Measurements from ENCODE around the gene AGAP1. TPM values are rescaled to one million over a fixed set of nuclear protein-coding genes. Genes with fewer than 3 reads are reported as not detected.

The AGAP1 gene
- total RNA-seq, 2 experiments from 2014 or later: 0.95 to 1.1 TPM

DNA sequence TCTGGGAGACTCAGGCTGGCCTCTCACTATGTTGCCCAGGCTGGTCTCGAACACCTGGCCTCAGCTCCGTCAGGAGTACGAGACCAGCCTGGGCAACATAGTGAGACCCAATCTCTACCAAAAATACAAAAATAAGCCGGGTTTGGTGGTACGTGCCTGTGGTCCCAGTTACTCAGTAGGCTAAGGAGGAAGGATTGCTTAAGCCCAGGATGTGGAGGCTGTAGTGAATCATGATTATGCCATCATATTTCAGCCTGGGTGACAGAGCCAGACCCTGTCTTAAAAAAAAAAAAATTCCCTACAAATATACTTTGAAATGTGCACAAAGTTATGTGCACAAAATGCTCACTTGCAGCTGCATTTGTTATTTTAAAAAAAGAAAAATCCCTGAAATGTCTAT, 26.3 kb upstream of the AGAP1 start:
- Mint-ChIP-seq H3K4me3 (no peak overlapping the region), H3K36me3 (ENCODE audit: low read depth) (no peaks in the 10 kb centered on the region), H3K27me3 (ENCODE audit: low read depth) (peaks cover 23% of the 10 kb centered on the region), H3K4me1 (ENCODE audit: low read depth) (no peaks in the 10 kb centered on the region), H3K27ac (no peak overlapping the region), H3K9me3 (no peaks in the 10 kb centered on the region)
- CTCF ChIA-PET: no interaction called here
- no peak for DNase-seq
- intact Hi-C loops (cut with micrococcal nuclease): no loop called here

DNA sequence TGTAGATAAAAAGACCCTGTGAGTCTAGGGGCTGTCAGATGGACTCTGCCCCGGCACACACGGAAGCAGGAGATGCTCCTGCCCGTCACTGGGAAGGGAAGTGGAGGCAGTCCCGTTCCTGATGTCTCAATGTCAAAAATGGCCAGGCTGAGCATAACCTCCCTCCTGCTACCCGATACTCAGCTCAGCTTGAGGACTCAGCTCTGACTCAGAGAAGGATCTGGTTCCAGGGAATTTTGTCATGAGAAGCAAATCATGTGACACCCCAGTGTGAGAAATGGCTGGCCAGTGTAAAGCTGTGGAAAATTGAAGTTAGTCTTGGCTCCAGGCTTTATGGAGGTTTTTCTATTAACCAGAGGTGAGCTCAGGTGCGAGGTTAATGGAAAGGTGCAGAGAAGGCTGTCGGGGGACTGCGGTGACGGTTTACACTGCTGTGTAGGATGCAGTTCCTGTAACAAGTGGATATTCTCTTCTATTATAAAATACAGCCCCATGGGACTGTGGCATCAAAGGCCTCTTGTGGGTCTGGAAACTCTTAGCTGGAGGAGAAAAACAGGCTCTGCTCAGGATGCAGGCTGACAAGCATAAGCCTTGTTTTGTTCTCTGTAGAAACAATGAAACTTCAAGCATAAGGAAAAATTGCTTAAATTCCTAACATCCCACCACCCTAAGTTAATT, 24.7 kb upstream of the AGAP1 start:
- H3K36me3 Mint-ChIP-seq (ENCODE audit: low read depth): no peaks in the 10 kb centered on the region
- peaks cover 13% of the 10 kb centered on the region for H3K27me3 Mint-ChIP-seq (ENCODE audit: low read depth)
- H3K4me1 Mint-ChIP-seq (ENCODE audit: low read depth): no peaks in the 10 kb centered on the region
- intact Hi-C loops (cut with micrococcal nuclease): no loop called here
- DNase-seq: no peak
- CTCF ChIA-PET: no interaction called here
- H3K9me3 Mint-ChIP-seq: no peaks in the 10 kb centered on the region
- no peak overlapping the region for H3K27ac Mint-ChIP-seq
- no peak overlapping the region for H3K4me3 Mint-ChIP-seq

DNA sequence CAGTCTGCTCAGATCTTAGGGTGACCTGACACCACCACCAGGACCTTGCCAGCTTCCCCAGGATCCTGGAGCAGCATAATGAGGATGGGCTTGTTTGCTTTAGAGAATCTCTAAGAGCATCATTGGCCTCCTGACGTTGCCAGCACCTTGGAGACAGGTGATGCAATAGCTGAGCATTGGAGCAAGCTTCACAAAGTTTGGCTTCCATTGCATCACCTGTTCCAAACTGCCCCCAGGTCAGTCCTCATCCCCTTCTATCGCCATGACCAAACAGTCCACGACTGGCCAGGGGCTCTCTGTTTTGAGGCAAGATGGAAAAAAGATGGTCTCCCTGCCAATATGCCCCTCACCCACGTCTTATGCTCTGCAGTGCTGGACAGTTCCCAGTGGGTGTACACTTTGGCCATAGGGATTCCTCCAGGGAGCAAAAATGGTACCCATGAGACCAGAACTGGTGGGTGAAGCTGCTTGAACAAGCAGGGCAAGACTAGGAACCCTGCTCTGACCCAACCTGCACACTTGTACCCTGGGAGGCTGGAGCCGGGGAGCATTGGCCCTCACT, 22.6 kb upstream of the AGAP1 start:
- Mint-ChIP-seq H3K27me3 (ENCODE audit: low read depth) (peaks cover 15% of the 10 kb centered on the region), H3K36me3 (ENCODE audit: low read depth) (no peaks in the 10 kb centered on the region), H3K4me1 (ENCODE audit: low read depth) (no peaks in the 10 kb centered on the region), H3K27ac (no peak overlapping the region), H3K4me3 (no peak overlapping the region), H3K9me3 (peaks cover 7% of the 10 kb centered on the region)
- CTCF ChIA-PET: no interaction called here
- intact Hi-C loops (cut with micrococcal nuclease): no loop called here
- no peak for DNase-seq

DNA sequence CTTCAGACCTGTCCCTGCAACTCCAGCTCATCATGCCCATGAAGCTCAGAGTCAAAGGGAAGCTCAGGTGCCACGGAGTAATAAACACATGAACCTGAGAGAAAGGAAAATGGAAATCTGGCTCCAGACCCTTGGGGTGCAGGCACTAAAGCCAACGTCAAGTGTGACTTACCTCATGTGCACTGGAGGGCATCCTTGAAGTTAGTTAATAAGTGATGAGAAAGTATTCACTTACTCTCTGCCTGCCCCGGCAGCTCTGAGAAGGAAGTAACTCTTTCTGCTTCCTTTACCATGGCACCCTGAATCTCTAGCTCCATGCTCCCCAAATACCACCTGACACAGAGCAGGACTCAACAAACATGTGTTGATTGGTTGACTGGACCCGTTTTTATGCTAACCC, 21.4 kb upstream of the AGAP1 start:
- no peak for DNase-seq
- CTCF ChIA-PET: no interaction called here
- H3K4me3 Mint-ChIP-seq: no peak overlapping the region
- no peaks in the 10 kb centered on the region for H3K4me1 Mint-ChIP-seq (ENCODE audit: low read depth)
- H3K36me3 Mint-ChIP-seq (ENCODE audit: low read depth): no peaks in the 10 kb centered on the region
- H3K27ac Mint-ChIP-seq: no peak overlapping the region
- H3K9me3 Mint-ChIP-seq: peaks cover 7% of the 10 kb centered on the region
- H3K27me3 Mint-ChIP-seq (ENCODE audit: low read depth): peaks cover 15% of the 10 kb centered on the region
- intact Hi-C loops (cut with micrococcal nuclease): no loop called here

DNA sequence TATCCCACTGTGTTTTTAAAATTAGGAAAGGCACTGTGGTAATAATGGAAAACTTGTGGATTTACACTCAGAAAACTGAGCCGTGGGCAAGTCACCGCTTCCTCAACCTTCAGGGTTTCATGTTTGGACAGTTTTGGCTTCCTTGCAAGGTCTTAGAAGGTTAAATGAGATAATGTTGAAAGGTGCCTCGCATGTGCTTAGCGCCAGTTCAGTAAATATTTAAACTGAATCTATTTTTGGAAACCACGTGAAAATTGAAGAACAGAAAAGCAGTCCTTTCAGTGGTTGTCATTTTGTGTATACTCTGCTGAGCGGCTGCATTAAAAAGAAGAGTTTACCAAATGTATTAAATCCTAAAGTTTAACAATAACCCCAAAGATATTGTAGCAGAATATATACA, 15.2 kb upstream of the AGAP1 start:
- H3K4me3 Mint-ChIP-seq: no peak overlapping the region
- no peak overlapping the region for H3K27ac Mint-ChIP-seq
- H3K9me3 Mint-ChIP-seq: peaks cover 7% of the 10 kb centered on the region
- DNase-seq: no peak
- intact Hi-C loops (cut with micrococcal nuclease): no loop called here
- CTCF ChIA-PET: no interaction called here
- no peaks in the 10 kb centered on the region for H3K36me3 Mint-ChIP-seq (ENCODE audit: low read depth)
- H3K27me3 Mint-ChIP-seq (ENCODE audit: low read depth): peaks cover 14% of the 10 kb centered on the region
- H3K4me1 Mint-ChIP-seq (ENCODE audit: low read depth): no peaks in the 10 kb centered on the region

DNA sequence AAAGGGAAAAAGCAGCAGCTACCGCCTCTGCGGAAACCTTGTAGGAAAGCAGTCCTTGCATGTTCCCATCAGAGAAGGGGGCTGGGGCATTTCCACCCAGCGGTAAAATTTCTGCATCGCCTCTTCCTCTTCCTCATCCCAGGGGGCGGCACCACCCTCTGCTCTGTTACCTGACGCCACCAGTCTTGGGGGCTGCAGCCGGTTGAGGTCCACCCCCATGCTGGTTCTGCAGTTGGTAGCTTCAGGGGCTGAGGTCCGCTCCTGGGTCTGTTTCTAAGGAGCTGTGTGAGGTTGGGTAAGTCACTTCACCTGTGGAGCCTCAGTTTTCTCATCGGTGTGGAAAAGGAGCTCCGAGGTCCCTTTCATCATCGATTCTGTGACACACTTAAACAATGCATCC, 14.2 kb upstream of the AGAP1 start:
- H3K4me3 Mint-ChIP-seq: no peak overlapping the region
- intact Hi-C loops (cut with micrococcal nuclease): no loop called here
- H3K4me1 Mint-ChIP-seq (ENCODE audit: low read depth): no peaks in the 10 kb centered on the region
- no peaks in the 10 kb centered on the region for H3K36me3 Mint-ChIP-seq (ENCODE audit: low read depth)
- H3K27me3 Mint-ChIP-seq (ENCODE audit: low read depth): peaks cover 14% of the 10 kb centered on the region
- H3K9me3 Mint-ChIP-seq: peaks cover 7% of the 10 kb centered on the region
- DNase-seq: no peak
- CTCF ChIA-PET: no interaction called here
- no peak overlapping the region for H3K27ac Mint-ChIP-seq

DNA sequence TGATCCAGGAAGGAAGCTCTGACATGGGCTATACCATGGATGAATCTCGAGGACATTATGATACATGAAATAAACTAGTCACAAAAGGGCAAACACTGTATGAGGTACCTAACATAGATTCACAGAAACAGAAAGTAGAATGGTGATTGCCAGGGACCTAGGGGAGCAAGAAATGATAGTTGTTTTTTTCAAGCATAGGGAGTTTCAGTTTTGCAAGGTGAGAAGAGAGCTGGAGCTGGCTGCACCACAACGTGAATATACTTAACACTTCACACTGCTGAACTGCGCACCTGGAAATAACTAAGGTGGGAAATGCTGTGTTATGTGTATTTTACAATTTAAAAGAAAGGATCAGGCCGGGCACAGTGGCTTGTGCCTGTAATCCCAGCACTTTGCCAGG, 13.2 kb upstream of the AGAP1 start:
- Mint-ChIP-seq H3K27me3 (ENCODE audit: low read depth) (peaks cover 14% of the 10 kb centered on the region), H3K27ac (no peak overlapping the region), H3K4me3 (no peak overlapping the region), H3K36me3 (ENCODE audit: low read depth) (no peaks in the 10 kb centered on the region), H3K4me1 (ENCODE audit: low read depth) (no peaks in the 10 kb centered on the region), H3K9me3 (peaks cover 2% of the 10 kb centered on the region)
- CTCF ChIA-PET: no interaction called here
- intact Hi-C loops (cut with micrococcal nuclease): no loop called here
- no peak for DNase-seq

DNA sequence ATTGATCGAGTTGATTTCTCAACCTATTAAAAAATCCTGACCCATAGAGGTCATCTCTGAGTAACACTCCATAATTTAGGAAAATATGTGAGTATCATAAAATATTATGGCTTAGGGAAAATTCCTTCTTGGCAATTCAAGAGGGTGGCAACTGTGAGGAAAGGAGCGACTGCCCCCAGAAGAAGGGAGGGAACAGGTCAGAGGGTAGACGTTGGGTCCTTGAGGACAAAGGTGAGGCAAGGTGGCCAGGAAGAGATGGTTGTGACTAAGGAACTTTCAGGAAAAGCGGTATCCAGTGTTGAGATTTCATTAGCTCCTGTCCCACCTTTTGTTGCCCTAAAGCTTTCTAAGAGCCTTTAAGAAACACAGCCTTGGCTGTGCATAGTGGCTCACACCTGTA, 10.5 kb upstream of the AGAP1 start:
- CTCF ChIA-PET: no interaction called here
- H3K4me1 Mint-ChIP-seq (ENCODE audit: low read depth): no peaks in the 10 kb centered on the region
- peaks cover 6% of the 10 kb centered on the region for H3K27me3 Mint-ChIP-seq (ENCODE audit: low read depth)
- H3K4me3 Mint-ChIP-seq: no peak overlapping the region
- H3K36me3 Mint-ChIP-seq (ENCODE audit: low read depth): no peaks in the 10 kb centered on the region
- intact Hi-C loops (cut with micrococcal nuclease): no loop called here
- no peak for DNase-seq
- H3K9me3 Mint-ChIP-seq: no peaks in the 10 kb centered on the region
- no peak overlapping the region for H3K27ac Mint-ChIP-seq

DNA sequence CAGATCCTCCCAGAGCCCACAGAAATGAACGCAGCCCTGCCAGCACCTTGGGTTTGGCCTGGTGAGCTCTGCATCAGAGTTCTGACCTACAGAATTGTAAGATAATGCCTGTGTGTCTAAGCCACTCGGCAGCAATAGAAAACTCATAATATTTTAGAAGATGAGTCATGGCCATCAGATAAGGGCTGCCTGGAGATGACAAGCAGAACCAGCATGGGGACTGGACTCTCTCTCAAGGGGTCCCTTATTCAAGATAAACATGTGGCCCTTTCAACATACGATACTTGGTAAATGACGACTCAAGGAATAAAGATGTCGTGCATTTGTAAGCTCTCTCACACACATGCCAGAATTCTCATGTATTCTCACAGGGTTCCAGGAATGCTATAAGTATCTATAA, 8.5 kb upstream of the AGAP1 start:
- intact Hi-C loops (cut with micrococcal nuclease): no loop called here
- Mint-ChIP-seq H3K27me3 (ENCODE audit: low read depth) (peaks cover 11% of the 10 kb centered on the region), H3K27ac (no peak overlapping the region), H3K9me3 (no peaks in the 10 kb centered on the region), H3K36me3 (ENCODE audit: low read depth) (no peaks in the 10 kb centered on the region), H3K4me3 (no peak overlapping the region), H3K4me1 (ENCODE audit: low read depth) (no peaks in the 10 kb centered on the region)
- DNase-seq: no peak
- CTCF ChIA-PET: no interaction called here

DNA sequence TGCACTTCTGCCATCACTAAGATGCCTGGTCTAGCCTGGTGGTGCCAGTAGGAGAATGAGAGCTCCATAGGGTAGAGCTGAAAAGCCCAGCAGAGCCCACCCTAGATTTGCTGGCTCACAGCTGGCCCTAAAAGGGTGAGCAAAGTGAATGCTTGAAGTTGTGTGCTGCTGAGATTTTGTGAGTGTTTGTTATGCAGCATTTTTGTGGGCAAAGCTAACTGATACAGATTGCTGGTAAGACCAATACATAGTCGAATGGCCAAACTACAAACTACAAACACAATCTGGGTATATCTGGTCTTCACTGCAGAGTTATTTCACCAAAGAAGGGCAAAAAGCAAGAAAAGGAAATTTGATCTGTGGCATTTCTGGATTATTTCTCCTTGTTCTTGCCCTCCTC, 7.1 kb upstream of the AGAP1 start:
- intact Hi-C loops (cut with micrococcal nuclease): no loop called here
- CTCF ChIA-PET: no interaction called here
- Mint-ChIP-seq H3K36me3 (ENCODE audit: low read depth) (no peaks in the 10 kb centered on the region), H3K4me3 (no peak overlapping the region), H3K27me3 (ENCODE audit: low read depth) (peaks cover 16% of the 10 kb centered on the region), H3K9me3 (no peaks in the 10 kb centered on the region), H3K4me1 (ENCODE audit: low read depth) (no peaks in the 10 kb centered on the region), H3K27ac (no peak overlapping the region)
- DNase-seq: no peak

DNA sequence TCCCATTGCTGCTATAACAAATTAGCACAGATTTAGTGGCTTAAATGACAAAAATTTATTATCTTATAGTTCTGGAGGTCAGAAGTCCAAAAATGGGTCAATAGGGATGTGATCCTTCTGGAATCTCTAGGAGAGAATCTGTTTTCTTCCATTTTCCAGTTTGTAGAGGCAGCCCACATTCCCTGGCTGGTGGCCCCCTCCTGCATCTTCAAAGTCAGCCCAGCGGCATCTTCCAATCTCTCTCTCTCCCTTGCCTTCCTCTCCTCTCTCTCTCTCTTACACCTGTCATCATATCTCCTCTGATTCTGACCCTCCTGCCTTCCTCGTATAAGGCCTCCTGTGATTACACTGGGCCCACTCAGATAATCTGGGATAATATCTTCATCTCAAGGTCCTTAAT, 3.9 kb upstream of the AGAP1 start:
- peaks cover 4% of the 10 kb centered on the region for H3K4me1 Mint-ChIP-seq (ENCODE audit: low read depth)
- peaks cover 30% of the 10 kb centered on the region for H3K27me3 Mint-ChIP-seq (ENCODE audit: low read depth)
- DNase-seq: no peak
- intact Hi-C loops (cut with micrococcal nuclease): no loop called here
- no peaks in the 10 kb centered on the region for H3K36me3 Mint-ChIP-seq (ENCODE audit: low read depth)
- CTCF ChIA-PET: no interaction called here
- no peak overlapping the region for H3K4me3 Mint-ChIP-seq
- no peaks in the 10 kb centered on the region for H3K9me3 Mint-ChIP-seq
- H3K27ac Mint-ChIP-seq: no peak overlapping the region

DNA sequence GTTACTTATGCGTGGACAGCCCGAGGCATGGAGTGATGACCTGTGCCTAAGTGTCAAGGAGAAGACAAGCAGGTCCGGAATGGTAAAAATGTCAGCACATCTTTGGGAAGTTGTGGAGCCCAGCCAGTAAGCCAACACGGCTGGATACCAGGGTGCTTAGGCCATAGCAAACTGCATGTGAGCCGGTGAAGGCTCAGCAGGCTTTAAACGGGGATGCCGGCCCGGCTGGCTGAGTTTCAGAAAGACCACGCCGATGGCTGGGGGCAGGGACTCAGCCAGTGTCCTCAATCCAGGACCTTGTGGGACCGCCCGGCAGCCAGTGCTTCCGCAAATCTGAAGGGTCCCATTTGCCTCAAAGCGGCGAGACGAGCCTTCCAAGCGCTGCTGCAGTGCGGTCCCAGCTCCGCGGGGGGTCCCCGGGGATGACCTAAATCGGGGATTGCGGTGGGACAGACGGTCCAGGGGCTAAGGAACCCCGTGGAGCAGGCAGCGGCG, 946 bp upstream of the AGAP1 start:
- intact Hi-C loops (cut with micrococcal nuclease): no loop called here
- H3K36me3 Mint-ChIP-seq (ENCODE audit: low read depth): no peaks in the 10 kb centered on the region
- H3K27ac Mint-ChIP-seq: no peak overlapping the region
- no peaks in the 10 kb centered on the region for H3K9me3 Mint-ChIP-seq
- CTCF ChIA-PET: interaction anchor here (1.7 kb wide), 1 partner anchor 9 kb away, joined by 3 read pairs; no protein-coding TSS in a partner anchor
- DNase-seq: no peak
- peaks cover 57% of the 10 kb centered on the region for H3K27me3 Mint-ChIP-seq (ENCODE audit: low read depth)
- peaks cover 7% of the 10 kb centered on the region for H3K4me1 Mint-ChIP-seq (ENCODE audit: low read depth)
- H3K4me3 Mint-ChIP-seq: peak overlapping the region; percentile 64

DNA sequence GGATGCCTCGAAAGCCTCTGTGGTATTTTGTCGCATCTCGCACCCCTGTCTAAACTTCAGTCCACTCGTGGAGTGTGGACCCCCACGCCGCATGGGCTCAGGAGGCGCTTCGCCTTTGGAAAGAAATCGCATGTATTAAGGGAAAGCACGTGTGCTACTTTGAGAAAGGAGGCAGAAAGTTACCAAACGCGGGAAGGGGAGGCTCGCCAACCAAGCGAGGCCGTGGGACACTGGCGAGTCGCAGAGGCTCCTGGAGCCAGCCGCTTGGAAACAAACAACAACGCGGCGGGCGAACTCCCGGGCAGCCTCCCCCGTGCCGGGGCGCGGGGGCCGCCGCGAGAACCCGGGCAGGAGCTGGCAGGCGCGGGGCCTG, 455 bp upstream of the AGAP1 start:
- intact Hi-C loops (cut with micrococcal nuclease): no loop called here
- peaks cover 7% of the 10 kb centered on the region for H3K4me1 Mint-ChIP-seq (ENCODE audit: low read depth)

More for the DNA sequence above, 455 bp upstream of the AGAP1 start:
- peak overlapping the region; percentile 64 for H3K4me3 Mint-ChIP-seq
- H3K36me3 Mint-ChIP-seq (ENCODE audit: low read depth): no peaks in the 10 kb centered on the region
- CTCF ChIA-PET: interaction anchor here (1.7 kb wide), 1 partner anchor 9 kb away, joined by 3 read pairs; no protein-coding TSS in a partner anchor
- no peak overlapping the region for H3K27ac Mint-ChIP-seq
- DNase-seq: no peak
- H3K9me3 Mint-ChIP-seq: no peaks in the 10 kb centered on the region
- peaks cover 57% of the 10 kb centered on the region for H3K27me3 Mint-ChIP-seq (ENCODE audit: low read depth)

Data from activated naive CD4-positive, alpha-beta T cell treated with anti-CD3 and anti-CD28 coated beads for 36 hours (primary cell).